ENCODE measurements around the gene TOM1.
"Not testable (repeated sequence)": the region's sequence is repeated elsewhere in the genome, so short reads cannot be mapped to it uniquely, and the experiment has no call there.

TOM1 gene

DNA sequence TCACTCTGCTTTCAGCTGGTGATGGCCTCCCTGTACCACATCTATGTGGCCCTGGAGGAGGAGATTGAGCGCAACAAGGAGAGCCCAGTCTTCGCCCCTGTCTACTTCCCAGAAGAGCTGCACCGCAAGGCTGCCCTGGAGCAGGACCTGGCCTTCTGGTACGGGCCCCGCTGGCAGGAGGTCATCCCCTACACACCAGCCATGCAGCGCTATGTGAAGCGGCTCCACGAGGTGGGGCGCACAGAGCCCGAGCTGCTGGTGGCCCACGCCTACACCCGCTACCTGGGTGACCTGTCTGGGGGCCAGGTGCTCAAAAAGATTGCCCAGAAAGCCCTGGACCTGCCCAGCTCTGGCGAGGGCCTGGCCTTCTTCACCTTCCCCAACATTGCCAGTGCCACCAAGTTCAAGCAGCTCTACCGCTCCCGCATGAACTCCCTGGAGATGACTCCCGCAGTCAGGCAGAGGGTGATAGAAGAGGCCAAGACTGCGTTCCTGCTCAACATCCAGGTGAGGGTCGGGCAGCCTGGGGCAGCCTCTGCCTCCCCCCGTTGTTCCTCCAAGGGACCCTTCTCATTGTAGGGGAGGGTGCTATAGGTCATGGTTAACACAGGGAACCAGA is 87.1 kb downstream of the TOM1 start:
- Histone ChIP-seq H3K27me3 (ENCODE audit: control insufficient read depth, insufficient read depth, low read length) (peaks cover 4% of the 10 kb centered on the region), H3K36me3 (ENCODE audit: control insufficient read depth, insufficient read depth, low read length) (no peaks in the 10 kb centered on the region), H3K4me3 (ENCODE audit: low read length) (no peak overlapping the region), H3K9ac (ENCODE audit: low read length) (no peak overlapping the region), H3K4me1 (ENCODE audit: control insufficient read depth, insufficient read depth, low read length) (peaks cover under 1% of the 10 kb centered on the region), H3K9me3 (ENCODE audit: control insufficient read depth, low read length) (no peaks in the 10 kb centered on the region)

DNA sequence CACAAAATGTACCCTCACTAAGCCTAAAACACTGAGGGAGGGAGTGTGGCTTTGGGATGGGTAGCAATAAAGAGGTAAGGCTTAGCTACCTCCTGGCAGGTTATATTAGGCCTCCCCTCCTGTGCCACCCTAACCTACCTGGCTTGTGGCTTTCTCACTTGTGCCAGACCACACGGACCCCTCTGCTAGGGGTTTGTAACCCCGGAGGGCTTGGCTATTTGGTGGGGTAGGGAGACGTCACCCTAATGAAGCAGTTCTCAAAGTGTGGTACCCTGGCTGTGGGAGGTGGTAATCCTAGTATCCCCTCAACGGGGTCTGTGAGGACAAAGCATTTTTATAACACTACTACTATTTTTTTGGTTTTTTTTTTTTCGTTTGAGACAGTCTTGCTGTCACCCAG is 91.2 kb downstream of the TOM1 start:
- Histone ChIP-seq H3K9me3 (ENCODE audit: control insufficient read depth, low read length) (no peaks in the 10 kb centered on the region), H3K9ac (ENCODE audit: low read length) (no peak overlapping the region), H3K4me3 (ENCODE audit: low read length) (no peak overlapping the region), H3K4me1 (ENCODE audit: control insufficient read depth, insufficient read depth, low read length) (no peaks in the 10 kb centered on the region), H3K36me3 (ENCODE audit: control insufficient read depth, insufficient read depth, low read length) (no peaks in the 10 kb centered on the region), H3K27me3 (ENCODE audit: control insufficient read depth, insufficient read depth, low read length) (no peaks in the 10 kb centered on the region)

- Histone ChIP-seq H3K36me3 (ENCODE audit: control insufficient read depth, insufficient read depth, low read length) (no peaks in the 10 kb centered on the region), H3K9me3 (ENCODE audit: control insufficient read depth, low read length) (no peaks in the 10 kb centered on the region), H3K4me3 (ENCODE audit: low read length) (no peak overlapping the region), H3K4me1 (ENCODE audit: control insufficient read depth, insufficient read depth, low read length) (no peaks in the 10 kb centered on the region), H3K27me3 (ENCODE audit: control insufficient read depth, insufficient read depth, low read length) (no peaks in the 10 kb centered on the region), H3K9ac (ENCODE audit: low read length) (no peak overlapping the region)
Measured at GRCh38 chr22:35392357-35392756, 92.7 kb downstream of the TOM1 start.

DNA sequence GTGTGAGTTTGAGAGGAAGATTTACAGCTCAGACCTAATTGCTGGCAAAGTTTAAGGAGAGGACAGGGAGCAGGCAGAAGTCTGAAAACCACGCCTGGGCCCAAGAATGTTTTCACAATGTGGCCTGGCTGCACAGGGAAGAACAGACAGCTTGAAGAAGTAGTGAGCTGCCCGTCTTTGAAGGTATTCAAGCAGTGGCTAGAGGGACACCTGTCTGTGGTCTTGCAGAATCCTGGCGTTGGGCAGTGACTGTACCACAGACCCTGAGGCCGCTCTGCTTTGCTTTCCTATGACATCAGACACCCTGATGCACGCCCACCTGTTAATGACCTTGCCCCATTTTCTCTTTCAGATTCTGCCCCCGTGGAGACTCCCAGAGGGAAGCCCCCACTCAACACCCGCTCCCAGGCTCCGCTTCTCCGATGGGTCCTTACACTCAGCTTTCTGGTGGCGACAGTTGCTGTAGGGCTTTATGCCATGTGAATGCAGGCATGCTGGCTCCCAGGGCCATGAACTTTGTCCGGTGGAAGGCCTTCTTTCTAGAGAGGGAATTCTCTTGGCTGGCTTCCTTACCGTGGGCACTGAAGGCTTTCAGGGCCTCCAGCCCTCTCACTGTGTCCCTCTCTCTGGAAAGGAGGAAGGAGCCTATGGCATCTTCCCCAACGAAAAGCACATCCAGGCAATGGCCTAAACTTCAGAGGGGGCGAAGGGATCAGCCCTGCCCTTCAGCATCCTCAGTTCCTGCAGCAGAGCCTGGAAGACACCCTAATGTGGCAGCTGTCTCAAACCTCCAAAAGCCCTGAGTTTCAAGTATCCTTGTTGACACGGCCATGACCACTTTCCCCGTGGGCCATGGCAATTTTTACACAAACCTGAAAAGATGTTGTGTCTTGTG is 93.7 kb downstream of the TOM1 start:
- no peaks in the 10 kb centered on the region for H3K27me3 ChIP-seq (ENCODE audit: control insufficient read depth, insufficient read depth, low read length)
- no peak overlapping the region for H3K4me3 ChIP-seq (ENCODE audit: low read length)
- no peaks in the 10 kb centered on the region for H3K36me3 ChIP-seq (ENCODE audit: control insufficient read depth, insufficient read depth, low read length)
- H3K9ac ChIP-seq (ENCODE audit: low read length): no peak overlapping the region
- H3K4me1 ChIP-seq (ENCODE audit: control insufficient read depth, insufficient read depth, low read length): no peaks in the 10 kb centered on the region
- no peaks in the 10 kb centered on the region for H3K9me3 ChIP-seq (ENCODE audit: control insufficient read depth, low read length)

- Histone ChIP-seq H3K4me1 (ENCODE audit: control insufficient read depth, insufficient read depth, low read length) (no peaks in the 10 kb centered on the region), H3K9me3 (ENCODE audit: control insufficient read depth, low read length) (no peaks in the 10 kb centered on the region)
Measured at GRCh38 chr22:35394011-35394312, 94.3 kb downstream of the TOM1 start.

DNA sequence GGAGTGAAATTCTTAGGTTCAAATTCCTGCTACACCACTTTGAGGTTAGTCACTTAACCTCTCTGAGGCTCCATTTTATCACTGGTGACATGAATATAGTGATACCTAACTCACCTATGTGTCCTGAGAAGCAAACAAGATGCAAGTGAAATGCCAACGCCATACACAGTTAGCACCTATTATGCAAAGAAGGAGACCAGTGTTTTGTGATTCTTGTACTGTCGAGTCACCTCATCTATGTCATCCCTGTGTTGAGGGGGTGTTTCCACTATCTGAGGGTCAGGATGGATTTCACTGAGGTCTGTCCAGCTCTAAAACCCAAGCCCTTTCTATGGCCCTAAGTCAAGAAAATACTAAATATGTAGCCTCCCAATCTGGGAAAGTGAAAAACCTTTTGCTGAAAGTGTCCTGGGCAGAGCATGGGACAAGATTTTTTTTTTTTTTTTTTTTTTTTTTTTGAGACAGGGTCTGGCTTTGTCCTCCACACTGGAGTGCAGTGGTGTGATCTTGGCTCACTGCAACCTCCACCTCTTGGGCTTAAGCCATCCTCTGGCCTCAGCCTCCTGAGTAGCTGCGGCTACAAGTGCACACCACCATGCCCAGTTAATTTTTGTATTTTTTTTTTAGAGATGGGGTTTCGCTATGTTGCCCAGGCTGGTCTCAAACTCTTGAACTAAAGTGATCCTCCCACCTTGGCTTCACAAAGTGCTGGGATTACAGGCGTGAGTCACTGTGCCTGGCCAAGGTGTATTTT is 95.3 kb downstream of the TOM1 start:
- Histone ChIP-seq H3K9me3 (ENCODE audit: control insufficient read depth, low read length) (no peaks in the 10 kb centered on the region), H3K9ac (ENCODE audit: low read length) (no peak overlapping the region), H3K27me3 (ENCODE audit: control insufficient read depth, insufficient read depth, low read length) (no peaks in the 10 kb centered on the region), H3K36me3 (ENCODE audit: control insufficient read depth, insufficient read depth, low read length) (no peaks in the 10 kb centered on the region), H3K4me3 (ENCODE audit: low read length) (no peak overlapping the region), H3K4me1 (ENCODE audit: control insufficient read depth, insufficient read depth, low read length) (peaks cover 3% of the 10 kb centered on the region)

More at GRCh38 chr22:35394011-35394312, 94.3 kb downstream of the TOM1 start:
- Histone ChIP-seq H3K36me3 (ENCODE audit: control insufficient read depth, insufficient read depth, low read length) (no peaks in the 10 kb centered on the region), H3K27me3 (ENCODE audit: control insufficient read depth, insufficient read depth, low read length) (no peaks in the 10 kb centered on the region), H3K9ac (ENCODE audit: low read length) (no peak overlapping the region), H3K4me3 (ENCODE audit: low read length) (no peak overlapping the region)

- H3K27me3 ChIP-seq (ENCODE audit: control insufficient read depth, insufficient read depth, low read length); H3K4me1 ChIP-seq (ENCODE audit: control insufficient read depth, insufficient read depth, low read length); H3K9me3 ChIP-seq (ENCODE audit: control insufficient read depth, low read length); H3K9ac ChIP-seq (ENCODE audit: low read length); H3K4me3 ChIP-seq (ENCODE audit: low read length); H3K36me3 ChIP-seq (ENCODE audit: control insufficient read depth, insufficient read depth, low read length): not testable (repeated sequence)
Measured at GRCh38 chr22:35396622-35397021, 96.9 kb downstream of the TOM1 start.

DNA sequence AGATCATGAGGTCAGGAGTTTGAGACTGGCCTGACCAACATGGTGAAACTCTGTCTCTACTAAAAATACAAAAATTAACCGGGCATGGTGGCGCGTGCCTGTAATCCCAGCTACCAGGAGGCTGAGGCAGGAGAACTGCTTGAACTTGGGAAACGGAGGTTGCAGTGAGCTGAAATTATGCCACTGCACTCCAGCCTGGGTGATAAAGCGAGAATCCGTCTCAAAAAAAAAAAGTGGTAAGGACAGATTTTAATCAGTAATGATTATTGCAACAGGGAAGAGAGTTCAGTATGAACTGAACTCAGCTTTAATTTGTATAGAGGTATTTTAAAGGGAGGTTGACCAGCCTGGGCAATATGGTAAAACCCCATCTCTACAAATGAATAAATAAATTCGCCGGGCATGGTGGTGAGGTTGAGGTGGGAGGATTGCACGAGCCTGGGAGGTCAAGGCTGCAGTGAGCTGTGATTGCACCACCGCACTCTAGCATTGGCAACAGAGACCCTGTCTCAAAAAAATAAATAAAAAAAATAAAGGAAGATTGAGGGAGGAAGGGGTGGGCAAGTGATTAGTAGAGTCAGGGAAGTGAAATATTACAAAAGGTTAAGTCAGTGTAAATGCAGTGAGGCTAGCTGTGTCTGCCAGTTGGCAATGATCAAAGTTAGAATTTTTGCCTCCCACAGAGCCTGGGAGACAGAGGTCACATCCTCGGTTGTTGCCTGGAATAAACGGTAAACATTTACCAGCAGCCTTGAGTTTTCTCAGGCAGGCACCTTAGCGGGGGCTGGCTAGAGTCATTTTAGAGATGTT is 97.6 kb downstream of the TOM1 start:
- H3K9me3 ChIP-seq (ENCODE audit: control insufficient read depth, low read length): no peaks in the 10 kb centered on the region
- H3K36me3 ChIP-seq (ENCODE audit: control insufficient read depth, insufficient read depth, low read length): no peaks in the 10 kb centered on the region
- no peaks in the 10 kb centered on the region for H3K27me3 ChIP-seq (ENCODE audit: control insufficient read depth, insufficient read depth, low read length)
- no peak overlapping the region for H3K9ac ChIP-seq (ENCODE audit: low read length)
- H3K4me1 ChIP-seq (ENCODE audit: control insufficient read depth, insufficient read depth, low read length): peaks cover 3% of the 10 kb centered on the region
- H3K4me3 ChIP-seq (ENCODE audit: low read length): no peak overlapping the region
